NCI-H2107 (cell line): ENCODE results near the gene ASCL4.

Source experiments
- DNase-seq: peaks from one replicate; lab custom pipeline; 2025; lab: John Stamatoyannopoulos, UW

ASCL4 gene

GRCh38 chr12:107778383-107779025 is 4.0 kb downstream of the ASCL4 start:
- no peak for DNase-seq

- no peak for DNase-seq
Measured at GRCh38 chr12:107779077-107779831, 4.8 kb downstream of the ASCL4 start.

- DNase-seq = no peak
Measured at GRCh38 chr12:107780298-107780697, 5.8 kb downstream of the ASCL4 start.

GRCh38 chr12:107782067-107782466 is 7.6 kb downstream of the ASCL4 start:
- no peak for DNase-seq

- DNase-seq = no peak
Measured at GRCh38 chr12:107783406-107784376, 9.2 kb downstream of the ASCL4 start.

- no peak for DNase-seq
Measured at GRCh38 chr12:107788281-107788680, 13.8 kb downstream of the ASCL4 start.

GRCh38 chr12:107788690-107789458 is 14.4 kb downstream of the ASCL4 start:
- no peak for DNase-seq

- no peak for DNase-seq
Measured at GRCh38 chr12:107791465-107792089, 17.1 kb downstream of the ASCL4 start.

GRCh38 chr12:107794451-107794850 is 19.9 kb downstream of the ASCL4 start:
- no peak for DNase-seq

- no peak for DNase-seq
Measured at GRCh38 chr12:107798580-107798979, 24.1 kb downstream of the ASCL4 start.

GRCh38 chr12:107801150-107801549 is 26.6 kb downstream of the ASCL4 start:
- no peak for DNase-seq

- no peak for DNase-seq
Measured at GRCh38 chr12:107803092-107803491, 28.6 kb downstream of the ASCL4 start.

- DNase-seq = no peak
Measured at GRCh38 chr12:107805488-107806180, 31.1 kb downstream of the ASCL4 start.

GRCh38 chr12:107807471-107808150 is 33.1 kb downstream of the ASCL4 start:
- DNase-seq = no peak

- no peak for DNase-seq
Measured at GRCh38 chr12:107817250-107817649, 42.7 kb downstream of the ASCL4 start.

GRCh38 chr12:107818984-107819383 is 44.5 kb downstream of the ASCL4 start:
- no peak for DNase-seq

- DNase-seq = no peak
Measured at GRCh38 chr12:107822356-107822755, 47.9 kb downstream of the ASCL4 start.
